ENCODE data around the gene CBFA2T3.

The CBFA2T3 gene

DNA sequence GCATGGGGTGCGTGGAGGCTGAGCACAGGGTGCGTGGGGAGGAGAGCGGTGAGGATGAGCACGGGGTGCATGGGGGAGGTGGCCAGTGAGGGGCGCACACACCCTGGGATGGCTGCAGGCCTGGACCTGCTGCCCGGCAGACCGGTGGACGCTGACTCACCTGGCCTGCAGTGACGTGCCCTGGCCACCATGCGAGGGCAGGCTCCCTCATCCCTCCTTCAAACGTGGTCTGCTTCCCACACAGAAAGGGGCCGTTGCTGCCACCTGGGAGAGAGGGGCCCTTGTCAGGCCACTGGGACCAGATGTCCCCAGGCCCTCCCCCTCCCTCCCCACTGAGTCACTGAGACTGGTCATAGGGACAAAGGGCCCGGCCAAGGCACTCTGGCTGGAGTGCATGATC lies 145.2 kb downstream of the CBFA2T3 start:
- no peak for TF ChIP-seq POLR2A (IDR thresholded peaks at IDR 0.05; ENCODE audit: low read length)
- TF ChIP-seq GATA1 (IDR thresholded peaks at IDR 0.05; ENCODE audit: low read depth, low read length): no peak
- DNase-seq: no peak

- no peak for DNase-seq
- TF ChIP-seq GATA1 (IDR thresholded peaks at IDR 0.05; ENCODE audit: low read depth, low read length) (no peak), POLR2A (IDR thresholded peaks at IDR 0.05; ENCODE audit: low read length) (no peak)
Observed at GRCh38 chr16:88830783-88831182, 146.2 kb downstream of the CBFA2T3 start.

GRCh38 chr16:88830258-88830657 lies 146.7 kb downstream of the CBFA2T3 start:
- TF ChIP-seq POLR2A (IDR thresholded peaks at IDR 0.05; ENCODE audit: low read length) (no peak), GATA1 (IDR thresholded peaks at IDR 0.05; ENCODE audit: low read depth, low read length) (no peak)
- DNase-seq: no peak

- TF ChIP-seq POLR2A (IDR thresholded peaks at IDR 0.05; ENCODE audit: low read length): no peak
- no peak for TF ChIP-seq GATA1 (IDR thresholded peaks at IDR 0.05; ENCODE audit: low read depth, low read length)
- DNase-seq: no peak
Observed at GRCh38 chr16:88828711-88829110, 148.3 kb downstream of the CBFA2T3 start.

GRCh38 chr16:88827727-88828126 lies 149.3 kb downstream of the CBFA2T3 start:
- TF ChIP-seq GATA1 (IDR thresholded peaks at IDR 0.05; ENCODE audit: low read depth, low read length) (no peak), POLR2A (IDR thresholded peaks at IDR 0.05; ENCODE audit: low read length) (no peak)
- DNase-seq: no peak

DNA sequence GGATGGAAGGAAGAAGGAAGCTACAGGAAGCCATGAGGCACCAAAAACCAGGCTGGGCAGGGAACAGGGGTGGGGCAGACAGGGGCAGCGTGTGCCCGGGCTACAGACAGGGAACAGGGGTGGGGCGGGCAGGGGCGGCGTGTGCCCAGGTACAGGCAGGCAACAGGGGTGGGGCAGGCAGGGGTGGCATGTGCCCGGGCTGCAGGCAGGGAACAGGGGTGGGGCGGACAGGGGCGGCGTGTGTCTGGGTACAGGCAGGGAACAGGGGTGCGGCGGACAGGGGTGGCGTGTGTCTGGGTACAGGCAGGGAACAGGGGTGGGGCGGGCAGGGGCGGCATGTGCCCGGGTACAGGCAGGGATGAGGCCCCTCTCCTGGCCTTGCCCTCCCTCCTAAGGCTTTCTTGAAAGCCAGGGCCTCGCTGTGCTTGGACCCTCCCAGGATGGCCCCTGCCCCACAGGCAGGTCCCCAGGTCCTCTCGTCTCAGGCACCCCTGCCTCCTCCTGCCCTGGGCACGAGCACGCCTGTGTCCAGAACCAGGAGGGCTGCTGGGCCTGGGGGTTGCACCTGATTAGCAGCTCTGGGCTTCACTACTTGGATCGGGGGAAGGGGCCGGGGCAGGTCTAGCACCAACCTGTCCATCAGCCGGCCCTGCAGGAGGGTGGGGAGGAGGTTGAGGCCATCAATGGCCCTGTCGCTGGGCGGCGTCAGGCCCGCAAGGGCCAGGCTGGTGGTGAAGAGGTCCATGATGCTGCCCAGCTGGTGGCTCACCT lies 150.8 kb downstream of the CBFA2T3 start:
- no peak for DNase-seq
- no peak for TF ChIP-seq POLR2A (IDR thresholded peaks at IDR 0.05; ENCODE audit: low read length)
- TF ChIP-seq GATA1 (IDR thresholded peaks at IDR 0.05; ENCODE audit: low read depth, low read length): no peak

DNA sequence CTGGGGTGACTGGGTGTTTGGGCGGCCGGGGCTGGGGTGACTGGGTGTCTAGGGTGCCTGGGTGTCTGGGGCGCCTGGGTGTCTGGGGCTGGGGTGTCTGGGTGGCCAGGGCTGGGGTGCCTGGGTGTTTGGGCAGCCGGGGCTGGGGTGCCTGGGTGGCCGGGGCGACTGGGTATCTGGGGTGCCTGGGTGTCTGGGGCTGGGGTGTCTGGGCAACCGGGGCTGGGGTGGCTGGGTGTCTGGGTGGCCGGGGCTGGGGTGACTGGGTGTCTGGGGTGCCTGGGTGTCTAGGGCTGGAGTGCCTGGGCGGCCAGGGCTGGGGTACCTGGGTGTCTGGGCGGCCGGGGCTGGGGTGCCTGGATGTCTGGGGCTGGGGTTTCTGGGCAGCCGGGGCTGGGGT lies 151.9 kb downstream of the CBFA2T3 start:
- TF ChIP-seq POLR2A (IDR thresholded peaks at IDR 0.05; ENCODE audit: low read length) (no peak), GATA1 (IDR thresholded peaks at IDR 0.05; ENCODE audit: low read depth, low read length) (no peak)
- no peak for DNase-seq

All from erythroblast (primary cell).